HUES6 (cell line): ENCODE measurements around the gene FBXL13.
A peak's percentile ranks its signal among the peaks of the same experiment; 100 is the strongest.

Experiments used
- H3K27ac ChIP-seq: 2 replicates; pipeline ENCODE4 v1.7.0; 2013; ENCODE audit warnings: low read depth, mild to moderate bottlenecking, low read length, inconsistent platforms
- H3K27me3 ChIP-seq: 2 replicates; pipeline ENCODE4 v1.6.1; 2013; ENCODE audit warnings: low read length; ENCODE audit not compliant: control insufficient read depth, insufficient read depth
- H3K36me3 ChIP-seq: 2 replicates; pipeline ENCODE4 v1.6.1; 2013; ENCODE audit warnings: low read length; ENCODE audit not compliant: control insufficient read depth, insufficient read depth
- H3K4me1 ChIP-seq: 2 replicates; pipeline ENCODE4 v1.6.1; 2013; ENCODE audit warnings: low read length; ENCODE audit not compliant: control insufficient read depth, insufficient read depth
- H3K4me3 ChIP-seq: 2 replicates; pipeline ENCODE4 v1.5.1; 2013; ENCODE audit warnings: low read depth, low read length
- H3K9ac ChIP-seq: one replicate; pipeline ENCODE4 v1.6.1; 2013; ENCODE audit warnings: mild to moderate bottlenecking, low read length
- H3K9me3 ChIP-seq: 2 replicates; pipeline ENCODE4 v1.6.1; 2013; ENCODE audit warnings: low read depth, low read length; ENCODE audit not compliant: control insufficient read depth, insufficient read depth

Gene FBXL13

GRCh38 chr7:103074519-103075336, at the start of gene FBXL13, which contains the start of gene ARMC10:
FBXL13 (minus strand) TSS chr7:103074796.
ARMC10 (plus strand) TSS chr7:103075140; CDS start chr7:103075273, 133 bp downstream.
- Histone ChIP-seq H3K36me3 (no peaks in the 10 kb centered on the region), H3K27me3 (no peaks in the 10 kb centered on the region), H3K9ac (peak within 1 kb of the TSS; percentile 55), H3K4me1 (no peaks in the 10 kb centered on the region), H3K27ac (peak within 1 kb of the TSS; percentile 66; the same call in 1 of the 2 replicates), H3K9me3 (no peaks in the 10 kb centered on the region), H3K4me3 (peak within 1 kb of the TSS; percentile 90)

GRCh38 chr7:103123529-103123928, 48.9 kb upstream of the FBXL13 start:
- Histone ChIP-seq H3K4me1 (no peaks in the 10 kb centered on the region), H3K9ac (no peak overlapping the region), H3K4me3 (no peak overlapping the region), H3K9me3 (no peaks in the 10 kb centered on the region), H3K36me3 (peaks cover 35% of the 10 kb centered on the region), H3K27ac (no peak overlapping the region), H3K27me3 (no peaks in the 10 kb centered on the region)

GRCh38 chr7:103121641-103122040, 47.0 kb upstream of the FBXL13 start:
- H3K9ac ChIP-seq = no peak overlapping the region
- H3K36me3 ChIP-seq = peaks cover 22% of the 10 kb centered on the region
- H3K27ac ChIP-seq = no peak overlapping the region
- no peaks in the 10 kb centered on the region for H3K27me3 ChIP-seq
- H3K4me1 ChIP-seq = no peaks in the 10 kb centered on the region
- H3K4me3 ChIP-seq = no peak overlapping the region
- H3K9me3 ChIP-seq = no peaks in the 10 kb centered on the region

GRCh38 chr7:103120362-103120761, 45.8 kb upstream of the FBXL13 start:
- Histone ChIP-seq H3K4me3 (no peak overlapping the region), H3K9ac (no peak overlapping the region), H3K9me3 (no peaks in the 10 kb centered on the region), H3K36me3 (peaks cover 19% of the 10 kb centered on the region), H3K27me3 (no peaks in the 10 kb centered on the region), H3K27ac (no peak overlapping the region), H3K4me1 (no peaks in the 10 kb centered on the region)

GRCh38 chr7:103119791-103120291, 45.2 kb upstream of the FBXL13 start:
- H3K36me3 ChIP-seq = peaks cover 19% of the 10 kb centered on the region
- no peak overlapping the region for H3K9ac ChIP-seq
- H3K4me1 ChIP-seq = no peaks in the 10 kb centered on the region
- no peaks in the 10 kb centered on the region for H3K27me3 ChIP-seq
- H3K9me3 ChIP-seq = no peaks in the 10 kb centered on the region
- no peak overlapping the region for H3K4me3 ChIP-seq
- H3K27ac ChIP-seq = no peak overlapping the region

GRCh38 chr7:103117465-103117864, 42.9 kb upstream of the FBXL13 start:
- Histone ChIP-seq H3K9me3 (no peaks in the 10 kb centered on the region), H3K9ac (no peak overlapping the region), H3K27me3 (no peaks in the 10 kb centered on the region), H3K4me3 (no peak overlapping the region), H3K4me1 (no peaks in the 10 kb centered on the region), H3K27ac (no peak overlapping the region), H3K36me3 (peaks cover 17% of the 10 kb centered on the region)

- H3K4me1 ChIP-seq = no peaks in the 10 kb centered on the region
- no peak overlapping the region for H3K4me3 ChIP-seq
- no peaks in the 10 kb centered on the region for H3K9me3 ChIP-seq
- peaks cover 17% of the 10 kb centered on the region for H3K36me3 ChIP-seq
- no peaks in the 10 kb centered on the region for H3K27me3 ChIP-seq
- no peak overlapping the region for H3K9ac ChIP-seq
- no peak overlapping the region for H3K27ac ChIP-seq
These were observed 42.4 kb upstream of the FBXL13 start for GRCh38 chr7:103116991-103117390.

GRCh38 chr7:103116511-103116910, 41.9 kb upstream of the FBXL13 start:
- Histone ChIP-seq H3K27ac (no peak overlapping the region), H3K9ac (no peak overlapping the region), H3K4me1 (no peaks in the 10 kb centered on the region), H3K9me3 (no peaks in the 10 kb centered on the region), H3K27me3 (no peaks in the 10 kb centered on the region), H3K4me3 (no peak overlapping the region), H3K36me3 (peaks cover 15% of the 10 kb centered on the region)

GRCh38 chr7:103115771-103116170, 41.2 kb upstream of the FBXL13 start:
- Histone ChIP-seq H3K9ac (no peak overlapping the region), H3K4me3 (no peak overlapping the region), H3K27ac (no peak overlapping the region), H3K36me3 (peaks cover 7% of the 10 kb centered on the region), H3K27me3 (no peaks in the 10 kb centered on the region), H3K4me1 (no peaks in the 10 kb centered on the region), H3K9me3 (no peaks in the 10 kb centered on the region)

GRCh38 chr7:103114576-103115008, 40.0 kb upstream of the FBXL13 start:
- Histone ChIP-seq H3K9ac (no peak overlapping the region), H3K4me1 (no peaks in the 10 kb centered on the region), H3K27ac (no peak overlapping the region), H3K27me3 (no peaks in the 10 kb centered on the region), H3K4me3 (no peak overlapping the region), H3K9me3 (no peaks in the 10 kb centered on the region), H3K36me3 (peaks cover 3% of the 10 kb centered on the region; the same call in 1 of the 2 replicates)

GRCh38 chr7:103113164-103113563, 38.6 kb upstream of the FBXL13 start:
- Histone ChIP-seq H3K9me3 (no peaks in the 10 kb centered on the region), H3K27me3 (no peaks in the 10 kb centered on the region), H3K9ac (no peak overlapping the region), H3K4me3 (no peak overlapping the region), H3K4me1 (no peaks in the 10 kb centered on the region), H3K36me3 (no peaks in the 10 kb centered on the region), H3K27ac (no peak overlapping the region)
